Smooth muscle cell of bladder (primary cell): ENCODE measurements around the gene GAL3ST2. TPM values are rescaled to one million over a fixed set of nuclear protein-coding genes. Genes with fewer than 3 reads are reported as not detected.

ENCODE experiments used
- total RNA-seq: library from RNA; depleted of rRNA; stranded (reverse); fragments of >200 nt; gene quantifications from 2 replicates; pipeline ENCODE4 v1.2.3, GENCODE V29; 2014

Gene GAL3ST2
- 0.18 TPM in 1 of 2 replicates, not detected in the other for total RNA-seq

GRCh38 chr2:241776336-241777169 lies at the start of gene GAL3ST2:
GAL3ST2 (plus strand) TSS chr2:241776822; CDS start chr2:241776956, 134 bp downstream.

GRCh38 chr2:241734467-241735208 lies 42.0 kb upstream of the GAL3ST2 start, which contains the start of gene D2HGDH:
D2HGDH (plus strand) TSS chr2:241734630; CDS start chr2:241735225, 595 bp downstream.

DNA sequence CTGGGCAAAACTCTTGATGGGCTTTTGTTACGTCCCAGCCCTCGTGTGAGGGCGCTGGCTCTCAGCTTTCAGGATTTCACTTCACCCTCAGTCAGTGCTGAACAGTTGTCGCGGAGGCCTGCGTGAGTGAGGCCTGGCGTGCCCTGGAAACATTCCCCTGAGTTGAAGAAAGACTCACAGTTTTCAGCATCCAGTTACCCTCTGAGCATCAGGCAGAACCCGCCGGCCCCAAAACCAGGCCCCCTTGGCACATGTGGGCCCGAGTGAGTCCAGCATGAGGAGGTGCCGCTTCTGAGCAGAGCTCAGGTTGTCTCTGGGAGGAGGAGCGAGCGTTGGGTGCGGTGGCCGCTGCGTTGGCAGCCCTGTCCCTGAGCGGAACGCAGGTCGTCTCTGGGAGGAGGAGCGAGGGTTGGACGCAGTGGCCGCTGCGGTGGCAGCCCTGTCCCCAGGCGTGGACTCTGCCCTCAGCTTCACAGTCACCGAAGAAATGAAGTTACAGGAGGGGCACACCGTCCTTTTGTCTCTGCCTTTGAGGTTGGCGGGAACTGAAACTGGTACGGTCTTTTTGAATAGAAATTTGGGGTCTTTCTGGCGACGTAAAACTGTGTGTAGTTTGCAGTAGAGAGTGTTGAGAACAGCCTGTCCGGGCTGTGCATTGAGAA lies 32.2 kb downstream of the GAL3ST2 start, which contains the start of gene NEU4:
Gene NEU4, plus strand, starts transcription at position 473 of the 662 bp plus-strand sequence. CDS start 5,292 bp downstream, outside the sequence.

Other genes starting within 250 kb of the GAL3ST2 start
- gene BOK, start 218.1 kb upstream of the GAL3ST2 start, total RNA-seq: 8.4 and 12.9 TPM in 2 replicates
- gene THAP4, start 139.7 kb upstream of the GAL3ST2 start, total RNA-seq: 43.8 and 48.3 TPM in 2 replicates
- gene ATG4B, start 139.1 kb upstream of the GAL3ST2 start, total RNA-seq: 39.4 and 62.1 TPM in 2 replicates
- 11.7 and 13.8 TPM in 2 replicates for gene DTYMK, start 90.0 kb upstream of the GAL3ST2 start, total RNA-seq
- 27.7 and 31.1 TPM in 2 replicates for gene ING5, start 74.8 kb upstream of the GAL3ST2 start, total RNA-seq
- gene D2HGDH, start 42.2 kb upstream of the GAL3ST2 start, total RNA-seq: 22.1 and 22.2 TPM in 2 replicates
- under 0.01 TPM in 1 of 2 replicates, not detected in the other for gene NEU4, start 32.4 kb downstream of the GAL3ST2 start, total RNA-seq
- gene PDCD1, start 82.1 kb downstream of the GAL3ST2 start, total RNA-seq: not detected in 2 replicates
- not detected in 2 replicates for gene RTP5, start 92.9 kb downstream of the GAL3ST2 start, total RNA-seq